Astrocyte of the spinal cord (primary cell): ENCODE data around the gene ARX.
A peak's percentile ranks its signal among the peaks of the same experiment; 100 is the strongest.

Experiments used
- DNase-seq: peaks from one replicate; pipeline ENCODE4 v3.0.0; 2011; ENCODE audit warnings: low read depth, low spot score
- H3K4me3 ChIP-seq: 2 replicates; pipeline ENCODE4 v1.5.1; 2011; ENCODE audit warnings: low read depth, mild to moderate bottlenecking, low read length, moderate library complexity
- in situ Hi-C: cut with HindIII; loops from 2 replicates; pipeline ENCODE4 v1.10.0; 2017; ENCODE audit warnings: low sequenced_read_pairs
- TF ChIP-seq, protein P1 (sequence below): IDR thresholded peaks from 2 replicates; pipeline ENCODE4 v1.5.1; 2012; ENCODE audit warnings: low read depth, mild to moderate bottlenecking, low read length, inconsistent platforms

The ARX gene

GRCh38 chrX:25017667-25018247 lies 2.0 kb upstream of the ARX start:
- TF ChIP-seq, protein P1, sequence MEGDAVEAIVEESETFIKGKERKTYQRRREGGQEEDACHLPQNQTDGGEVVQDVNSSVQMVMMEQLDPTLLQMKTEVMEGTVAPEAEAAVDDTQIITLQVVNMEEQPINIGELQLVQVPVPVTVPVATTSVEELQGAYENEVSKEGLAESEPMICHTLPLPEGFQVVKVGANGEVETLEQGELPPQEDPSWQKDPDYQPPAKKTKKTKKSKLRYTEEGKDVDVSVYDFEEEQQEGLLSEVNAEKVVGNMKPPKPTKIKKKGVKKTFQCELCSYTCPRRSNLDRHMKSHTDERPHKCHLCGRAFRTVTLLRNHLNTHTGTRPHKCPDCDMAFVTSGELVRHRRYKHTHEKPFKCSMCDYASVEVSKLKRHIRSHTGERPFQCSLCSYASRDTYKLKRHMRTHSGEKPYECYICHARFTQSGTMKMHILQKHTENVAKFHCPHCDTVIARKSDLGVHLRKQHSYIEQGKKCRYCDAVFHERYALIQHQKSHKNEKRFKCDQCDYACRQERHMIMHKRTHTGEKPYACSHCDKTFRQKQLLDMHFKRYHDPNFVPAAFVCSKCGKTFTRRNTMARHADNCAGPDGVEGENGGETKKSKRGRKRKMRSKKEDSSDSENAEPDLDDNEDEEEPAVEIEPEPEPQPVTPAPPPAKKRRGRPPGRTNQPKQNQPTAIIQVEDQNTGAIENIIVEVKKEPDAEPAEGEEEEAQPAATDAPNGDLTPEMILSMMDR: no peak
- no peak for DNase-seq
- in situ Hi-C loops: no loop called here
- H3K4me3 ChIP-seq: no peak overlapping the region

- H3K4me3 ChIP-seq: no peak overlapping the region
- TF ChIP-seq, protein P1: no peak
- in situ Hi-C loops: no loop called here
Measured at GRCh38 chrX:25016938-25017598, 1.3 kb upstream of the ARX start.

DNA sequence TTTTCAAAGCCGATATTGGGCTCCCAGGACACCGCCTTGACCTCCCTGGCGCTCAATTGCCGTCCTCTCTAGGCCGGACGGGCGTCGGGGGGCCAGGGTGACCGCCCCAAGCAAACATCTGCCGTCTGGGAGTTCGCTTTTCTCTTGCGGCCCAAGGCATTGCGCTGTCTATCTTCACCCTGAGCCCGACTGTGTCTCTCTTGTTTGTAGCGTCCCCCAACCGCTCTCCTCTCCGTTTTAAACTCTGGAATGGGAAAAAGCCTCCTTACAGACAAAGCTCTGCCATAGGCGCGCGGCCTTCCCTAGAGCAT lies 551 bp upstream of the ARX start:
- no peak for DNase-seq
- H3K4me3 ChIP-seq: no peak overlapping the region
- in situ Hi-C loops: no loop called here
- TF ChIP-seq, protein P1: no peak

More at GRCh38 chrX:25016938-25017598, 1.3 kb upstream of the ARX start:
- DNase-seq: no peak

- peak overlapping the region; percentile 24 for H3K4me3 ChIP-seq
- TF ChIP-seq, protein P1: no peak
- in situ Hi-C loops: no loop called here
- DNase-seq: no peak
Measured at GRCh38 chrX:25014366-25014838, 1.4 kb downstream of the ARX start.

DNA sequence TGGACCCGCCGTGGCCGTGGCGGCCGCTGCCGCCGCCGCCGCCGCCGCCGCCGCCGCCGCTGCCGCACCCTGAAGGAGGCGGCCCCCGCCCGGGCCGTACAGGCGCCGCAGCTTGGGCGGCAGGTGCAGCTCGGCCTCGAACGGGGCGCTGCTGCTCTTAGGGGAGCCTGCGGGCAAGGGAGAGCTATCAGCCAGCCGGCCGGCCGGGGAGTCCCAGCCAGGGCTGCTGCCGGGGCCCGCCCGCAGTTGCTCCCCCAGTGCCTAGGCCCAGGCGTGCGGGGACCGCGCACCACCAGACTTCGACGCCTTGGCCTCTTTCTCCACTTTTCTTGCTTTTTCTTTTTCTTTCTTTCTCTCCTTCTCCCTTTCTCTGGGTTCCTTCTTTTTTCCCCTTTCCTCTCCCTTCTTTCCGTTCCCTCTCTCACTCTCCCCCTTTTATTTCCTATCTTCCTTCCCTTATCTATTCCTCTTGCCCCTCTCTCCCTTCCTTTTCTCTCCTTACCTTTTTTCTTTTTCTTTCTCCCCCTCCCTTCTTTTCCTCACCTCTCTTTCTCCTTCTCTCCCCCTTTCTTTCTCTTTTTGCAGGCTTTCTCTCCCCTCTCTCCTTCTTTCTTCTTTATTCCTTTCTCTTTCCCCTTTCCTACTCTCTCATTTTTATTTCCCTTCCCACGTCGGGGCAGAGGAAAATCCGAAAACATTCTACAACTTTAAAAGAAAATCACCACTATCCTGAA lies 2.0 kb downstream of the ARX start:
- in situ Hi-C loops: no loop called here
- TF ChIP-seq, protein P1: no peak
- peak overlapping the region; percentile 24 for H3K4me3 ChIP-seq
- DNase-seq: no peak

DNA sequence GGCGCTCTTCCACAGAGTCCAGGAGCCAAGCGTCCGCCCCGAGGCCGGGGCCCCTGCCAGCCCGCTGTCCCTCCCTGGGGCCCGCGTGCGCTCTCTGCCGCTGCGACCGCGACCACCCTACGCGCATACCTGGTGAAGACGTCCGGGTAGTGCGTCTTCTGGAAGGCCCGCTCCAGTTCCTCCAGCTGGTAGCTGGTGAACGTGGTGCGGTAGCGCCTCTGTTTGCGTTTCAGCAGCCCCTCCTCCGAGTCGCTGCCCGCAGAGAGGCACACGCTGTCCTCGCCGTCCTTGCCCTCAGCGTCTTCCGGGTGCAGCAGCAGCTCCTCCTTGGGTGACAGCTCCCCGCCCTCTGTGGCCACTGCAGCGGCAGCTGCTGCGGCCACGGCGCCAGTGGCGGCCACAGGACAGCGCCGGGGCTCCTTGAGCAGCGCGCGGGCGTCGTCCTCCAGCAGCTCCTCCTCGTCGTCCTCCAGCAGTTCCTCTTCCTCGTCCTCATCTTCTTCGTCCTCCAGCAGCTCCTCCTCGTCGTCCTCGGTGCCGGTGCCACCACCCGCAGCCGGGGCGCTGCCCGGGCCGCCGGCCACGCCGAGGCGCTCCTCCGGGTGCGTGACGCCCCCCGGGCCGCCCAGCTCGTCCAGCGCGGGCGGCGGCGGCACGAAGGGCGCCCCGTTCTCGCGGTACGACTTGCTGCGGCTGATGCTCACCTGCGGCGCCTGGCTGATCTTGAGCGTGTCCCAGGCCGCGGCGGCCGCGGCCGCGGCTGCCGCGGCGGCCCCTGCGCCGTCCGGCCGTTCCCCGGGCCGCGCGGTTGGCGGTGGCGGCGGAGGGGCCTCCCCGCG lies 2.8 kb downstream of the ARX start:
- in situ Hi-C loops: no loop called here
- TF ChIP-seq, protein P1: no peak
- peak overlapping the region; percentile 2 for H3K4me3 ChIP-seq
- no peak for DNase-seq
